Measurements from ENCODE around the gene ZEB2. TPM values are rescaled to one million over a fixed set of nuclear protein-coding genes. Genes with fewer than 3 reads are reported as not detected.

ZEB2 gene
- total RNA-seq, 1 experiment from 2014 or later: 1.2 TPM

DNA sequence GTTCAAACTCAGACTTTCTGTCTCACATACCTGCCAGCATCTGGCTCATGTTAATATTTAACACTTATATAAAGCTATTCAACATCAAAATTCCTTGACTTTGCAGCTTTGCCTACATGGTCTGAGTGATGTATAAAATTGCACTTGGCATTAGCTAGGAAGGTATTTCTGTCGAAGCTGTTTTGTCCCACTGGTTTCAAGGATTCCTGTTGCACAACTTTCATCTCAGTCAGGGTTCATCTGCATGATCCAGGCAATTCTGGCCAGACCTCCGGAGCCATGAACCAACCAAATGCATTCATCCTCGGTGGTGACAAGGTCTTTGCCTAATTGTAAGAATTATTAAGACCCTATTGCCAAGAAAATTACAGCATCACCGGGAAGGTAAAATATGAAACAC, 185.4 kb downstream of the ZEB2 start:
- Mint-ChIP-seq H3K4me3 (no peak overlapping the region), H3K4me1 (peaks cover 28 to 41% of the 10 kb centered on the region in 2 experiments), H3K9me3 (no peaks in the 10 kb centered on the region; a peak in 2 of 5 replicates), H3K36me3 (ENCODE audit: insufficient read depth in 1 of 3, low read depth in 3 of 3) (peaks cover 0 to 4% (median 0%) of the 10 kb centered on the region in 3 experiments; a peak in 3 of 7 replicates), H3K27me3 (ENCODE audit: low read depth) (peaks cover 10% of the 10 kb centered on the region), H3K27ac (no peak overlapping the region)
- Histone ChIP-seq H3K4me2 (ENCODE audit: insufficient read depth, insufficient read length, low read length) (no peak overlapping the region), H4K8ac (replicated peaks; ENCODE audit: insufficient read length, low read depth, low read length) (no peak overlapping the region), H3T11ph (ENCODE audit: low read length) (no peak overlapping the region), H3K4ac (ENCODE audit: low read depth, low read length) (no peak overlapping the region), H2BK12ac (ENCODE audit: insufficient read length, low read depth, low read length) (no peak overlapping the region), H2AFZ (ENCODE audit: low read length) (no peak overlapping the region), H3K23me2 (ENCODE audit: insufficient read length, low read depth, low read length, poor library complexity, severe bottlenecking) (peaks cover 13% of the 10 kb centered on the region), H4K91ac (ENCODE audit: insufficient read length, low read depth, low read length) (no peak overlapping the region), H3K79me2 (ENCODE audit: insufficient read depth, low read length) (0 out of 2 replicates have a peak, but pooled peaks cover 2% of the 10 kb centered on the region), H2BK15ac (ENCODE audit: low read depth, low read length) (no peak overlapping the region), H4K20me1 (ENCODE audit: control insufficient read depth, insufficient read depth, insufficient read length) (no peaks in the 10 kb centered on the region), H3K9ac (ENCODE audit: extremely low read depth, insufficient read length, low read length) (no peak overlapping the region), H3K27me3 (ENCODE audit: insufficient read depth, low read length) (no peaks in the 10 kb centered on the region), H2BK20ac (ENCODE audit: low read depth, low read length, poor library complexity, severe bottlenecking) (no peak overlapping the region), H3K56ac (ENCODE audit: insufficient read length, low read depth, low read length) (no peak overlapping the region), H3K9me3 (ENCODE audit: control insufficient read depth, low read depth, low read length) (no peaks in the 10 kb centered on the region), H3K14ac (ENCODE audit: insufficient read depth, low read length) (no peak overlapping the region), H3K23ac (ENCODE audit: insufficient read length, low read depth, low read length) (no peak overlapping the region), H3K18ac (ENCODE audit: insufficient read length, low read depth, low read length) (no peak overlapping the region), H2BK5ac (ENCODE audit: insufficient read length, low read length) (no peak overlapping the region), H3K27ac (ENCODE audit: insufficient read length, low read depth, low read length) (no peak overlapping the region), H2AK5ac (ENCODE audit: insufficient read length, low read length) (no peak overlapping the region), H2BK120ac (ENCODE audit: low read depth, low read length, poor library complexity, severe bottlenecking) (no peak overlapping the region), H3K4me1 (ENCODE audit: insufficient read depth, low read length) (peaks cover 4% of the 10 kb centered on the region; the same call in 1 of the 2 replicates), H3K79me1 (ENCODE audit: insufficient read depth, low read depth, low read length, poor library complexity, severe bottlenecking) (no peaks in the 10 kb centered on the region), H4K5ac (ENCODE audit: insufficient read length, low read depth, low read length) (no peak overlapping the region)
- WGBS (ENCODE audit: extremely low coverage, insufficient read length, low lambda C conversion rate): no CpG with 5 or more reads among the region's 4 CpGs
- DNase-seq: no peak
- TF ChIP-seq, protein P1, sequence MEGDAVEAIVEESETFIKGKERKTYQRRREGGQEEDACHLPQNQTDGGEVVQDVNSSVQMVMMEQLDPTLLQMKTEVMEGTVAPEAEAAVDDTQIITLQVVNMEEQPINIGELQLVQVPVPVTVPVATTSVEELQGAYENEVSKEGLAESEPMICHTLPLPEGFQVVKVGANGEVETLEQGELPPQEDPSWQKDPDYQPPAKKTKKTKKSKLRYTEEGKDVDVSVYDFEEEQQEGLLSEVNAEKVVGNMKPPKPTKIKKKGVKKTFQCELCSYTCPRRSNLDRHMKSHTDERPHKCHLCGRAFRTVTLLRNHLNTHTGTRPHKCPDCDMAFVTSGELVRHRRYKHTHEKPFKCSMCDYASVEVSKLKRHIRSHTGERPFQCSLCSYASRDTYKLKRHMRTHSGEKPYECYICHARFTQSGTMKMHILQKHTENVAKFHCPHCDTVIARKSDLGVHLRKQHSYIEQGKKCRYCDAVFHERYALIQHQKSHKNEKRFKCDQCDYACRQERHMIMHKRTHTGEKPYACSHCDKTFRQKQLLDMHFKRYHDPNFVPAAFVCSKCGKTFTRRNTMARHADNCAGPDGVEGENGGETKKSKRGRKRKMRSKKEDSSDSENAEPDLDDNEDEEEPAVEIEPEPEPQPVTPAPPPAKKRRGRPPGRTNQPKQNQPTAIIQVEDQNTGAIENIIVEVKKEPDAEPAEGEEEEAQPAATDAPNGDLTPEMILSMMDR (conservative IDR thresholded peaks at IDR 0.05): no peak

Data from H9 (cell line).